ENCODE measurements around the gene RNU6-7.

The RNU6-7 gene

DNA sequence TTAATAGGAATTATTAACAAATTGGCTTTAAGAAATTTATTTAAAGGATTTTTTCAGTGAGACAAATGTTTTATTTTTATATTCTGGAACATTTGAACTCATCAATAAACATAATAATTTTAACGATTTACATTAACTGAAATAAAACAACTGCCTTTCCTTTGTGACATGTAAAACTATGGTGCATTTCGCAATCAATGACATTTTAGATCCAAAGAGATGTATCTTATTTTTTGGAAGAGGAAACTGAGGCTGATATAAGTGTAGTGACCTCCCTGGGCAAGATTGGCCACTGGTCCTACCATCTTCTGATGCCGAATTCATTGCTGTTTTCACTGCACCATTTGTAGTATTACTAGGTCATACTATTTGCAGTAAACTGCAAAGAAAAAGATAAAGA lies 3.7 kb downstream of the RNU6-7 start:
- DNase-seq (ENCODE audit: low read depth in 2 of 2), result no peak

DNA sequence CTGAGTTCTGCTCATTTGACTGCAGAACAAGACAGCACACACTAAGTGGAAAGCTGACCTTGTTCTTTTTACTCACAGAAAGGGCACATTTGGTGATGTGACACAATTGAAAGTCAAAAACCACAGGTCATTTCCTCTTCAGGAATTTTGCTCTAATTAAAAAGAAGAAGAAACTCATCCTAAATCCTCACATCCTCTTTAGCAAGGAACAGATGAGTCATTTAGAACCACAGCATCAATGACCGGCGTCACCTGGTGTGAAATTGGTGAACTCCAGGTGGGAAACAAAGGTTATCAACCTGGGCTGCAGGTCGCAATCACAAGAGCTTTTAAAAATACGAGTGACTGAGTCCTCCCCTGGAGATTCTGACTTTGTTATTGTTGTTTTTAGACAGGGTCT lies 4.1 kb downstream of the RNU6-7 start:
- DNase-seq (ENCODE audit: low read depth in 2 of 2), result no peak

DNA sequence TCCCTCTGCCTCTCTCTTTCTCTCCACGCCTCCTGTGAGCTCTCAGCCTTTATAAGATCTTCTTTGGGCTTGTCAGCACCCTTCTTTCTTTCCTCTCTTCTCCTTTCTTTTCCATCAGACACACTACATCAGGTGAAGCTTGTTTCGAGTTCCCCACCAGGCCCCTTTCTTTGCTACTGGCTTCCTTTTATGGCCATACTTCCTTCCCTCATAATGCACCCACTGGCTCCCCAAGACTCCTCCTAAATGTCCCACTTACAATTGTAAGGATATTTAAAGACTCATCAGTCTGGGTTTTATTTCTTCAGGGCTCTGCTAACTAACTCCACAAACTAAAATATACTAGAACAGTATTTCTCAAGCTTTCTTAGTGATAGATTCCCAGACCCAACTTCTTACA lies 4.7 kb downstream of the RNU6-7 start:
- no peak for DNase-seq (ENCODE audit: low read depth in 2 of 2)

DNA sequence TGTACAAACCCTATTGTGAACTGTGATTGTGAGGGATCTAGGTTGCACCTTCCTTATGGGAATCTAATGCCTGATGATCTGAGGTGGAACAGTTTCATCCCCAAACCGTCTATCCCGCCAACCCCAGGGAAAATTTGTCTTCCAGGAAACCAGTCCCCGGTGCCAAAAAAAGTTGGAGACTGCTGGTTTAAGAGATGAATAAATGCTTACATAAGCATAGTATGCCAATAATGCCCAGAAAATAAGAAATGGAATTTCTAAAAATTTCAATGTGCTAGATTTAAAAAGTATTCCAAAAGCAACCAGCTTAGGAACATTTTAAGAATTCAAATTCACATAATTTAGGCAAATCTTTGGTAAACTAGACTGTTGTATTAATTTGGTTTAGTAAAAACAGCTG lies 6.6 kb downstream of the RNU6-7 start:
- no peak for DNase-seq (ENCODE audit: low read depth in 2 of 2)

DNA sequence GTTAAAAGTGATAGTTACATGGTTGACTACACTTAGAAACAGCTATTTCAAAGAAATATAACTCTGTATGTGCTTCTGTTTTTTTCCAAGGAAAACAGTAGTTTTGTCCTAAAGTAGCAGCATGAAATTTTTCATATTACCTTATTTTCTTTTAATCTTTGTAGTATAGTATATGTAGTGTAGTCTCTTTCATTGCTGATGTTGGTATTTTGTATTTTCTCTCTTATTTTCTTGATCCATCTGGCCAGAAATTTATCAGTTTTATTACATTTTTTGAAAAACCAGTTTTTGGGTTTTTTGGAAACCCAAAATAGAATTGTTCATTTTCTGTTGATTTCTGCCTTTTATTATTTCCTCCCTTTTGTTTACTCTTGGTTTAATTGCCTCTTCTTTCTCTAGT lies 7.6 kb downstream of the RNU6-7 start:
- no peak for DNase-seq (ENCODE audit: low read depth in 2 of 2)

DNA sequence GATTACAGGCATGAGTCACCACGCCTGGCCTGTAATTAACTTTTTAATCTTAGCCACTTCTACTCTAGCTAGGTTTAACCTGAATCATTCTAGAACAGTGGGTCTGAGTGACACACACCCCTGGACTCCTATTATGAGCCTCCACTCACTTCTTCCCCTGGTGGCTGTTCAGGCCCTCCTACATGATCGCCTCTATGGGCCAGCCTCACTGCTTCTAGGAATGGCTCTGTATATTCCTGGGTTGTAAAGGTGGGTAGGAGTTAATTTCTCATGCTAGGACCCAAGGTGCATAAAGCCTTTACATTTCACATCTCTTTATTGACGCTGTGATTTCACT lies 9.2 kb downstream of the RNU6-7 start:
- no peak for DNase-seq (ENCODE audit: low read depth in 2 of 2)

DNA sequence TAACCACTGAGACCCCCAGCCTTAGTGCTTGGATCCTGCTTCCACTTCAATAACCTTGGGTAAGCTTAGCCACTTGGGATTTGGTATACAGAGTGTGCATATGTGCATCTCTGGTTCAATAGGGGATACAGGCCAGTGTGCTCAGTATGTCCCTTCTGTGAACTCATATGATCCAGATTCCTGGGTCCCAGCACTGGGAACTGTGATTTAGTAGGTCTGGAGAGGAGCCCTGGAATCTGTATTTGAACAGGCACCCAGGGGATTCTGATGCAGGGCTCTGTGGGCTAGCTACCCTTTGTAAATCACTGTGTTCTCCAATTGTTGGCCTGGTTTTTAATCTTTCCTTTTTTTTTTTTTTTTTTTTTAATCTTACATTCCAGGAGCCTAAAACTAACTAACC lies 11.0 kb downstream of the RNU6-7 start:
- DNase-seq (ENCODE audit: low read depth in 2 of 2), result no peak

DNA sequence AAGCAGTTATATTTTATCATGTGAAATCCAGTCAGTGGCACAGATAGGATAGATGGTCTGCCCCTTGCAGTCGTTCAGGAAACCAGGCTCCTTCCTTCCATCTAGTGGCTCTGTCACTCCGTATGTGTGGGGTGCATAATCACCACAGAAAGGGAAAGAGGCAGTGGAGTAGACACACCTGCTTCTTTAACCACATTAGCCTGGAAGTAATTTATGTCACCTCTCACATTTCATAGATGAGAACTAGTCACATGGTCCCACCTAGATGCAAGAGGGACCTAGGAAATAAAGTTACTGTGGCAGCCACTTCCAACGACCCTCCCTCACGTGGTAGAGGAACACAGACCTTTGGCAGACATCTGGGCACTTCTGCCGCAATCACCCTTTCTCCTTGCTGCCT lies 15.5 kb downstream of the RNU6-7 start:
- no peak for DNase-seq (ENCODE audit: low read depth in 2 of 2)

DNA sequence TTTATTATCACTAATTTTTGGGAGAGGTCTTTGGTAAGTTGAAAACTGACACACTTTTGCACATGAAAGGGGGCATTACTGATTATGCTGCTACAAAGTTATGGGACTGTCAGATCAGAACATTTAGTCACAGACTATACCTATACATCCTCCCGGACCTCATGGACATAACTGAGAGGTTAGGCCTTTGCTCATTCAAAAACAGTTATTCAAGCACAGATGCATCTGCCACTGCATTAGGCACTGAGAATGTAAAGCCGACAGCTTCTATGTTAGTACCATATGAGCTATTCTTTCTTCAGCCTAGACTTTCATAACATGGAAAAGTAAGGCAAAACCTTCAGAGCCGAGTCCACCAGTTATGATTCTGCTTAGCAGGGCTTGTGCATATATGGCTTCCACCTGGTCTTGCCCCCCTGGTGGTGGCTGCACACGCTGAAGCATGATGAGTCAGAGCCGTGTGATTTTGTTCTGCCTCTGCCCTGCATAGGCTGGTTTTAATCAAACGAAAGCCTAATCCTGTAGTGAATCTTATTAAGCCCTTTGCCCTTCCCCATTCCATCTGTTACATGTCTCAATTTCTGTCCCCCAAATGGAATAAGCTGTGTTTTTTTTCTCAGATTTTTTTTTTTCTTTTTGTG lies 23.0 kb downstream of the RNU6-7 start:
- DNase-seq (ENCODE audit: low read depth in 2 of 2), result no peak

DNA sequence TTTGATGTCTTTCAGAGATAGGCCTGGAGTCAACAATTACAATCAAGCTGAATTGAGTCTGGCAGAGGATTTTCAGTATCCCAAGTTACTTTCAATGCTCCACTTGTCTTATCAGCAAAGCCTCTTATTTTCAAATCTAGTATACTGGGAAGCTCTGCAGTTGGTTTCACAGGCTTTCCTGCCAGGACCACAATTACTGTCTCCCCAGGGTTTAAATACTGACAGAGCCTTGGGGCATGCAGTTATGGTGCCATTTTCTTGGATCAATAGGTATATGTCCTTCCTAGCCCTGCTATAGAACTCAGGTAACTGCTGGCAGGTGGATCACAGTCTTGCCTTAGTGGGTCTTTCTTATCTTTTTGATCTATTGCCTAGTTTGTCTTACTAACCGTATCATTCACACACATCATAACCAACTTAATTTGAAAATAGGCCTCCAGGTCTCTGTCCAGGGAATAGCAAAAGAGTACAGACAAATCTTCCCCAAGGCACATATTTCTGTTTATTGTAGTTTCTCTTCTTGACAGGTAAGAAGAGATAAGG lies 23.6 kb downstream of the RNU6-7 start:
- DNase-seq (ENCODE audit: low read depth in 2 of 2), result no peak

DNA sequence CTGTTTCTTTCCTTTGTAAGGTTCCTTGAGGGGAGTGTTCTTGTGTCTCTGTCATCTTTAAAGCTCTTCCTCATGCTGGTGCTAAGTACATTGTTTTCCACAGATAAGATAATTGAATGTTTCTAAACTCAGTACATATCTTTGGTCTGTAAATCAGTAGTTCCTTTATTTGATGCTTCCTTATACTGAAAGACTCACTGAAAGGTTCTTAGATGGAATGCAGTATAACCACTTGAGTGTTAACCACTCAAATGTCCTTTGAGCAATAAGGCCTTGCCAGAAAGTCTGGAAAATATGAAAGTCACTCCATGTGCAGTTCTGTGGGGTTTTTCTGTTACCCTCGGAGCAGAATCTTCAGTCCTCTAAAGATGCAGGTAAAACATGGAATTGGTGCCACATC lies 24.2 kb downstream of the RNU6-7 start:
- DNase-seq (ENCODE audit: low read depth in 2 of 2), result no peak

DNA sequence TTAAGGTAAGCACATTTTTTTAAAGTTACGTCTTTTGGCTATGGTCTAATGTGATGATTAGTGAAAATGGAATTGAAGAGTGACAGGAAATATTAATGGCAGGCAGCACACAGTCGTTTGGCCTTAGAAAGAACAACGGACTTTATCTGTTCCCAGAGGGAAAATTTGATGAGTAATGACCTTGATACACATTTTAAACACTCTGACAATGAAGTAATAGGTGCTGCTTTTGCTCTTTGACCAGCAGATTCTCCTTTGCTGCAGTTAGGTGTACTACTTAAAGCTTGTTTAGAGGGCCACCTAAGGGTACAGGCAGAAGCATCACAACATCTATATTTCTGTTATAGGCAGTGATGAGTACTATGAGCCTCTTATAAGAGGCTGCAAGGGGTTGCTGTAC lies 28.3 kb downstream of the RNU6-7 start:
- no peak for DNase-seq (ENCODE audit: low read depth in 2 of 2)

DNA sequence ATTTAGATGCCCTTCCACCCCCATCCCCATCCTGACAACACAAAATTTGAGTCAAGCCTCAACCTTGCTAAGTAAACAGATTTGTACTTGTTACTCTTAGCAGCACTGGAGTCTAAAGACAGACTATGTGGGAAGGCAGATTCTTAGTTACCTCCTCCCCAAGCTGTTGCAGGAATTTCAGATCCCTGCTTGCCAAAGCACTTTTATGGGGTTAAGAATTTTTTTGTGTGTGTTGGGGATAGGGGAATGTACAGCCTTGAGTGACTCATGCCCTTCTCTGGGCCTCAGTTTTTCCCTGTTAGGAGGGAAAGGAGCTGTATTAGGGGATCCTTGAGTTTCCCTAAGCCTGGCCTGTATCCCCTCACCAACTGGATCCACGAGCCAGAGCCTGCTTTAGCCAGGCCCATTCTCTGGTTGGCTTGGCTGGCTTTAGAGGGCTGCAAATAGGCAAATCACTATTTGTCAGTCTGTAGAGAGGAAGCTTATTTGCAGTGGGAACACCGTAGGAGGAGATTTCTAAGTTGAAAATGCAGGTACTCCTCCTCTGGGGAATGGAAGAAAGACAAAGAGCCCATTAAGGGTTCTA lies 28.9 kb downstream of the RNU6-7 start:
- DNase-seq (ENCODE audit: low read depth in 2 of 2), result no peak

DNA sequence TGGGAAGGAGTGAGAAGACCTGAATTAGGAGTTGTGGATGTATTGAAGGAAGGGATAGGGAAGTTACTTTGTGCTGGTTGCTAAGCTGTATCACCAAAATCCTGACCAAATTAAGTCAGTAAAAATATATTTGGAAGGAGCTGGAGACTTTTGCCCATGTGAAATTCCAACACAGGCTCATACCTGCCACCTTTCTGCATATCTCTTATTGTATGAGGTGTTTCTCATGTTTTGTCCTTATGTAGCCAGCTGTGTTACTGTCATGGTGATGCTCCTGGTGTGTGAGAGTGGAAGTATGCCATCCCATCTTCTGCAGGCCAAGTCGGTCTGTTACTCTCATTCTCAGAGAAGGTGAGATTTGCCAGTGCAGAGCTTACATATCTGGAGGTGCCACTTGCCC lies 30.6 kb downstream of the RNU6-7 start:
- no peak for DNase-seq (ENCODE audit: low read depth in 2 of 2)

DNA sequence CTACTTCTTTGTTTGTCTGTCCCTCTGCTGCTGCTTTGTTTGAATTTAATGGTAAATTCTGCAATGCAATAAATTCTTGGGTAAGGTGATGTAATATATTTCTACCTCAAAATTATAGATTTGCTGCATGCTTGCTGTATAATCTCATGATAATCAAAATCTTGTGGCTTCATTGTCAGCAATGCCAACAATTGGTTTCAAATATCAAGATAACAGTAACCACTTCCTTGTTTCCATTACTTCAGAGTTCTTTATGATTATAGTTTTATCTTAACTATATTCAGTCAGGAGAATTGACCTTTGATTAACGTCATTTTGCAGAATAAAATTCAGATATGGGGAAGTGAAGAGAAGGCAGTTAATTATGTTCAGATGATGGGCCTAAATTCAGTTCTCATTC lies 31.4 kb downstream of the RNU6-7 start:
- DNase-seq (ENCODE audit: low read depth in 2 of 2), result no peak

DNA sequence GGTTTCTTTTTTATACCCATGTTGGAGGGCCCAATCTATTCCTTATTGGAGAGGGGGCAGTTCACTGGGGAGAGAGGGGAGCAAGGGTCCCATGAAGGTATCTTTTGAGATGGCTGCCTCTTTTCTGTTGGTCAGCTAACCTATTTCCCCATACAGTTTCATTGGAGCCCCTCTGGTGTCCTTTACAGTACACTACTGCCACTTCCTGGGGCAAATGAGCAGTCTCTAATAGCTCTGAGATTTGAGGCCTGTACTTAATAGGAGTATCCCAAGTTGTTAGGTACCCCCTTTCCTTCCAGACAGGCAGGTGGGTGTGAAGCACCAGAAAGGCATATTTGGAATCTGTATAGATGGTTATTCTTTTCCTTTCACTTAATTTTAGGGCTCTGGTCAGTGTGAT lies 42.6 kb downstream of the RNU6-7 start:
- DNase-seq (ENCODE audit: low read depth in 2 of 2), result no peak

DNA sequence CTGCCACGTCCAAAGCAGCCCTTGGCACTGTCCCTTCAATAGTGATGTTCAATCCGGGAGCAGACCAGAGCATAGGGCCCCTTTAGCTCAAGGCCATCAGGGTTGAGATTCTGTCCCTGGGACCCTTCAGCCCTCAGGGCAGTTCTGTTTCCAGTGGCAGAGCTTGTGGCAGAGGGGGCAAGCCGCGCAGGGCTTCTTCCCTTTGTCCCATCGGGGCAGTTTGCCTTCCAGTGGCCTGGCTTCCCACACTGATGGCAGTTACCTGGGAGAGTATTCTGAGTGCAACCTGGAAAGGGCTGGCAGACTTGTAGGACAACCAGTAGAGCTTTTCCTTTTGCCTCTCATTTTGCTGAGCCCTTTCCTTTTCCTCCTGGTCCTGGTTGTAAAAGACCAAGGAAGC lies 44.9 kb downstream of the RNU6-7 start:
- no peak for DNase-seq (ENCODE audit: low read depth in 2 of 2)

DNA sequence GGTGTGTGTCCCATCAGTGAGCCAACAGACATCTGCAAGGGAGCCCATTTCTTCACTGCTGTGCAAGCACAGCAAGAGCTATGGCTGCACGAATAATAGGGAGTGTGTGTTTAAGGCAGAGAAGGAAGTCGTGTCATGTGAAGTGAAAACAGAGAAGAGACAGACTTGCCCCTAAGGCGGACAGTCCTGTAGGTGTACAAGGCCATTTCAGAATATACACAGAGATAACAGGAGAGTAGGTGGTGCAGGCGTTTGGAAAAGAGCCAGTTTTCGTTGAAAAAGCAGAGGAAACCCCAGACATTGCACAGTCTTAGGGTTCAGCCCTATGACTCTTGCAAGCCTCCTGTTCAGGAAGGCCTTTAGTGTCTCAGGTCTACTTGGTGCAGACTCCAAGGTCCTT lies 47.5 kb downstream of the RNU6-7 start:
- DNase-seq (ENCODE audit: low read depth in 2 of 2), result no peak

DNA sequence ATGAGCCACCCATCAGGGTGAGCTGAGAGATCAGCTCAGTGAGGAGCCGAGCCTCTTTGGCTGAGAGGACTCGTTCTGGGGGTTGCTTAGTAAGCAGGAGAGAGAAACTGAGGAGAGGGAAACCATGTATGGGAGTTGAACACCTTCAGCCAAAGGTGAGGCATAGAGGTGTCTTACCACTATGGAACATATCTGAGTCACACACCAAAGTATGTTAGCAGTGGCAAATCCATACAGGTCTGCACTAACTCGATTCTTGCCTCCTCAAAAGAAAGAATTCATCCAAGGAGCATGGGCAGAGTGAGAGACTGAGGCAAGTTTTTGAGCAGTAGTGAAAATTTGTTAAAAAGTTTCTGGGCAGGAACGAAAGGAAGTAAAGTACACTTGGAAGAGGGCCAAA lies 47.9 kb downstream of the RNU6-7 start:
- no peak for DNase-seq (ENCODE audit: low read depth in 2 of 2)

DNA sequence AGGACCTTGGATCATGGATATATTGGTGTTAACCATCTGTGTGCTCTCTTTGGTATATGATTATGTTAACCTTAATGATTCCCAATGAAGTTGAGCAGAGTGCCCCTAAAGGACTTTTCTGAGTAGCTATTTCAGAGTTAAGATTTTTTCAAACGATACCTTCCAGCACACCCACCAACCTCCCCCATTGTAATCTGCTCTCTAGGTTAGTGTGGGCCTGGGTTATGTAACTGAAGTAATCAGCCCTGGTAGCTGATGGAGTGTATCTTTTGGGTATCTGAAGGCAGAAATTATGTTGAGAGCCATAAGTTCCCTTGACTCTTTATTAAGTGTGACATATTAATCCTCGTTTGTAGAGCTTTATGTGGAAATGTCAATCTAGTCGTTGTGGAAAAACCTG lies 48.8 kb downstream of the RNU6-7 start:
- DNase-seq (ENCODE audit: low read depth in 2 of 2), result no peak

DNA sequence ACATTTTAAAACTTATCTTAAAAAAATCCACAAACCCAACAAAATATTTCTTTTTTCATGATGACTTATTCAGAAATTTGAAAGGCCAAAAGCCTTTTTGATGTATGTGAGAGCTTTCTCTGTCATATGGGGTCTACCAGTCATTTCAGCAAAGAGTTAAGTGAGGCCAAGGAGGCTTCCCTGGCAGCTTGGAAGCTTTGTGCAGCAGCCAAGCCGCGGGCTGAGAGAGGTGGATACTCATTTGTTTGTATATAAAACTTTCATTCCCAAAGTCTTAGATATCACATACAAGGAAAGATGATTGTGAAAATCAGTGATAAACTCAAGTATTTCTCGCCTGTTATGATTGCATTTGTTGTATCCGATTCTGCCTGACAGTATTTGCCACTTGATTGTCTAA lies 49.7 kb downstream of the RNU6-7 start:
- DNase-seq (ENCODE audit: low read depth in 2 of 2), result no peak

Data from stimulated activated CD8-positive, alpha-beta memory T cell treated with anti-CD3 and anti-CD28 coated beads, Interleukin-7, amount 100 ng/mL, for 4 hours (primary cell).